MM.1S (cell line): Measurements from ENCODE around the gene SLIT1.

Experiments
- CTCF ChIP-seq: fragments of 300-600 bp; sonication (generic); IDR thresholded peaks from 2 replicates; pipeline ENCODE4 v1.5.1; 2016; ENCODE audit warnings: antibody characterized with exemption, low read length, mixed read lengths
- EZH2 ChIP-seq: fragments of 300-600 bp; sonication (generic); optimal IDR thresholded peaks from 2 replicates; pipeline ENCODE3; 2017; ENCODE audit warnings: low read depth, mild to moderate bottlenecking, antibody characterized with exemption, low read length, mixed read lengths
- EZH2phosphoT487 ChIP-seq: fragments of 300-600 bp; sonication (generic); IDR thresholded peaks from 2 replicates; pipeline ENCODE4 v1.6.1; 2018; ENCODE audit warnings: antibody characterized with exemption, low read length

- TF ChIP-seq CTCF: no peak
- no peak for TF ChIP-seq EZH2phosphoT487
- TF ChIP-seq EZH2: no peak
Observed at GRCh38 chr10:97039538-97040247, 146.1 kb downstream of the SLIT1 start.
